AG04450 (cell line): Measurements from ENCODE around the gene RASSF5. TPM values are rescaled to one million over a fixed set of nuclear protein-coding genes. Genes with fewer than 3 reads are reported as not detected.
A peak's percentile ranks its signal among the peaks of the same experiment; 100 is the strongest.

Source experiments
- CTCF ChIA-PET: fragments of 300-600, 350-600 bp; formaldehyde crosslinking; extraction: SDS; loops from one replicate; lab custom pipeline; 2022; ENCODE audit warnings: antibody characterized with exemption, inconsistent platforms; lab: Charles Lee
- POLR2A ChIA-PET: fragments of 350-600 bp; formaldehyde crosslinking; extraction: SDS; loops from one replicate; lab custom pipeline; 2021; ENCODE audit warnings: antibody characterized with exemption, inconsistent platforms; lab: Yijun Ruan, JAX
- DNase-seq: peaks from one replicate; pipeline ENCODE4 v3.0.0-alpha.2; 2011; ENCODE audit warnings: low read depth, low spot score
- H3K27ac ChIP-seq: one replicate; pipeline ENCODE4 v1.5.1; 2012; ENCODE audit warnings: low read depth, low read length, control low read depth
- H3K27me3 ChIP-seq: one replicate; pipeline ENCODE4 v1.6.0; 2012; ENCODE audit warnings: low read length; ENCODE audit not compliant: control insufficient read depth, insufficient read depth
- H3K4me3 ChIP-seq: 2 replicates; pipeline ENCODE4 v1.5.1; 2011; ENCODE audit warnings: mild to moderate bottlenecking, low read depth, low read length, control low read depth
- H3K9me3 ChIP-seq: 2 replicates; pipeline ENCODE4 v1.5.1; 2012; ENCODE audit warnings: low read length; ENCODE audit not compliant: control insufficient read depth, insufficient read depth
- polyA plus RNA-seq: library from polyadenylated mRNA; depleted of rRNA; stranded (reverse); fragments of >200 nt; gene quantifications from 2 replicates; pipeline ENCODE4 v1.2.3, GENCODE V29; 2011
- TF ChIP-seq, protein P1 (sequence below): IDR thresholded peaks from 2 replicates; pipeline ENCODE4 v1.5.1; 2011; ENCODE audit warnings: low read depth, low read length, control low read depth, inconsistent platforms

RASSF5 gene
- polyA plus RNA-seq, 1 experiment, result 2.3 TPM

- Histone ChIP-seq H3K4me3 (no peak overlapping the region), H3K27ac (no peak overlapping the region), H3K9me3 (no peaks in the 10 kb centered on the region), H3K27me3 (no peaks in the 10 kb centered on the region)
- ChIA-PET CTCF (interaction anchor here (0.5 to 4.5 kb wide), 25 partner anchors 9 to 400 kb away, joined by 3 to 86 read pairs (median 5); partner anchors contain the start of genes EIF2D, IKBKE and RASSF5), POLR2A (interaction anchor here (1.3 kb wide), 1 partner anchor 90 kb away, joined by 3 read pairs; no protein-coding TSS in a partner anchor)
- TF ChIP-seq, protein P1, sequence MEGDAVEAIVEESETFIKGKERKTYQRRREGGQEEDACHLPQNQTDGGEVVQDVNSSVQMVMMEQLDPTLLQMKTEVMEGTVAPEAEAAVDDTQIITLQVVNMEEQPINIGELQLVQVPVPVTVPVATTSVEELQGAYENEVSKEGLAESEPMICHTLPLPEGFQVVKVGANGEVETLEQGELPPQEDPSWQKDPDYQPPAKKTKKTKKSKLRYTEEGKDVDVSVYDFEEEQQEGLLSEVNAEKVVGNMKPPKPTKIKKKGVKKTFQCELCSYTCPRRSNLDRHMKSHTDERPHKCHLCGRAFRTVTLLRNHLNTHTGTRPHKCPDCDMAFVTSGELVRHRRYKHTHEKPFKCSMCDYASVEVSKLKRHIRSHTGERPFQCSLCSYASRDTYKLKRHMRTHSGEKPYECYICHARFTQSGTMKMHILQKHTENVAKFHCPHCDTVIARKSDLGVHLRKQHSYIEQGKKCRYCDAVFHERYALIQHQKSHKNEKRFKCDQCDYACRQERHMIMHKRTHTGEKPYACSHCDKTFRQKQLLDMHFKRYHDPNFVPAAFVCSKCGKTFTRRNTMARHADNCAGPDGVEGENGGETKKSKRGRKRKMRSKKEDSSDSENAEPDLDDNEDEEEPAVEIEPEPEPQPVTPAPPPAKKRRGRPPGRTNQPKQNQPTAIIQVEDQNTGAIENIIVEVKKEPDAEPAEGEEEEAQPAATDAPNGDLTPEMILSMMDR, result no peak
- no peak for DNase-seq
Measured at GRCh38 chr1:206582971-206583706, 75.8 kb downstream of the RASSF5 start.

- POLR2A ChIA-PET, result no interaction called here
- H3K27me3 ChIP-seq, result no peaks in the 10 kb centered on the region
- no peaks in the 10 kb centered on the region for H3K9me3 ChIP-seq
- H3K27ac ChIP-seq, result no peak overlapping the region
- peak; percentile 29 for DNase-seq
- TF ChIP-seq, protein P1, result peak; percentile 96
- CTCF ChIA-PET, result interaction anchor here (0.6 to 4.5 kb wide), 25 partner anchors 9 to 399 kb away, joined by 3 to 86 read pairs (median 5); partner anchors contain the start of genes EIF2D, IKBKE and RASSF5
- H3K4me3 ChIP-seq, result no peak overlapping the region
Measured at GRCh38 chr1:206583707-206584648, 76.6 kb downstream of the RASSF5 start.

DNA sequence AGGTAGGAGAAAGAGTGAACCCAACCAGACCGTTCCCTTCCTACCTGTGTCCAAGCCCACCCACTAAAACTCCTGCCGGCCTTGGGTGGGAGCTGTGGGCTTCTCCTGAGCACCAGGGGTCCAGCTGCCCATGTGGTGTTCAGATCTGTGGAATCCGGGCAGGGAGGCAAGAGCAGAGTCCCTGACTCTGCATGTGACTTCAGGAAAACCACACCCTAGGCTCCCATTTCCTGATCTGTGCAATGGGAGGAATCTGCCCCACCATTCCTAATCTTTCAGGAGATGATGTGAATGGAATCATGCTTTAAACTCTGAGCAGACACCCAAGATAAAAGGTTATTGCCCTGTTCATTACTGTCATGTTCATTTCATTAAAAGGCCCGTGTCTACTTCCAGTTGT, 77.4 kb downstream of the RASSF5 start:
- DNase-seq, result no peak
- TF ChIP-seq, protein P1, result no peak
- Histone ChIP-seq H3K27ac (no peak overlapping the region), H3K4me3 (no peak overlapping the region), H3K9me3 (no peaks in the 10 kb centered on the region), H3K27me3 (no peaks in the 10 kb centered on the region)
- POLR2A ChIA-PET, result no interaction called here
- CTCF ChIA-PET, result interaction anchor here (0.9 to 4.5 kb wide), 15 partner anchors 11 to 398 kb away, joined by 3 to 86 read pairs (median 12); partner anchors contain the start of genes IKBKE and RASSF5

DNA sequence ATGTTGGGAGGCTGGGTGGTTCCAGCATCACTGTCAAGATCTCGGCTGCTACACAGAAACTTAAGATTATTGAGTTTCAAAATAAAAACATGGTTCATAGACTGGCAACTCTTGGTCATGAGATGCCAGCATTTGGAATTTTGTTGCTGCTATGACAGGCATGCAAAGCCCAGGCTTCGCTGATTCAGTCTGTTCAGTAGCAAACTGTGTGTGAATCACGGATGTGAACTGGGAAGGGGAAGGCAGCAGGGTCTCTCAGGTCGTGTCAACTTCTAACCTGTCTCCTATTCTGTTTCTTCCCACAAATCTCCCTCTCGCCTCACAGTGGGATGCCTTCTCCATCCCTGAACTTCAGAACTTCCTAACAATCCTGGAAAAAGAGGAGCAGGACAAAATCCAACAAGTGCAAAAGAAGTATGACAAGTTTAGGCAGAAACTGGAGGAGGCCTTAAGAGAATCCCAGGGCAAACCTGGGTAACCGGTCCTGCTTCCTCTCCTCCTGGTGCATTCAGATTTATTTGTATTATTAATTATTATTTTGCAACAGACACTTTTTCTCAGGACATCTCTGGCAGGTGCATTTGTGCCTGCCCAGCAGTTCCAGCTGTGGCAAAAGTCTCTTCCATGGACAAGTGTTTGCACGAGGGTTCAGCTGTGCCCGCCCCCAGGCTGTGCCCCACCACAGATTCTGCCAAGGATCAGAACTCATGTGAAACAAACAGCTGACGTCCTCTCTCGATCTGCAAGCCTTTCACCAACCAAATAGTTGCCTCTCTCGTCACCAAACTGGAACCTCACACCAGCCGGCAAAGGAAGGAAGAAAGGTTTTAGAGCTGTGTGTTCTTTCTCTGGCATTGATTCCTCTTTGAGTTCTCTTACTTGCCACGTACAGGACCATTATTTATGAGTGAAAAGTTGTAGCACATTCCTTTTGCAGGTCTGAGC, 79.4 kb downstream of the RASSF5 start:
- no peak overlapping the region for H3K27ac ChIP-seq
- H3K9me3 ChIP-seq, result no peaks in the 10 kb centered on the region
- ChIA-PET CTCF (interaction anchor here (1.2 to 4.5 kb wide), 12 partner anchors 25 to 124 kb away, joined by 3 to 86 read pairs (median 6); partner anchors contain the start of genes EIF2D and RASSF5), POLR2A (no interaction called here)
- H3K4me3 ChIP-seq, result no peak overlapping the region
- no peak for DNase-seq
- H3K27me3 ChIP-seq, result no peaks in the 10 kb centered on the region
- TF ChIP-seq, protein P1, result no peak
